ENCODE measurements around the gene STK38.

DNA sequence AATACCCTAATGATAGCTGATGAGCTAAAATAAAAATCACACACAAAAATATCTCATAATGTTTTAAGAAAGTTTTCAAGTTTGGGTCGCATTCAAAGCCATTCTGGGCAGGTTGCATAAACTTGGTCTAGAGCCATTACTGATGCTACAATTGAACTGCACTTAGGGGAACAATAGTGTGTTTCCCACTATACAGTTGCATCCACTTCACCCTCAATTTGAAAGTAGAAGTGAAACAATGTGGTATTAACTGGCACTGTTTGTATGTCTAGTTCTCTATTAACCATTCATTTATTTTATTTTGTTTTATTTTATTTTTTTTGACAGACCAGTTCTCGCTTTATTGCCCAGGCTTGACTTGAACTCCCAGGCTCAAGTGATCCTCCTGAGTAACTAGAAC is 23.0 kb upstream of the STK38 start:
- TF ChIP-seq, protein P1, sequence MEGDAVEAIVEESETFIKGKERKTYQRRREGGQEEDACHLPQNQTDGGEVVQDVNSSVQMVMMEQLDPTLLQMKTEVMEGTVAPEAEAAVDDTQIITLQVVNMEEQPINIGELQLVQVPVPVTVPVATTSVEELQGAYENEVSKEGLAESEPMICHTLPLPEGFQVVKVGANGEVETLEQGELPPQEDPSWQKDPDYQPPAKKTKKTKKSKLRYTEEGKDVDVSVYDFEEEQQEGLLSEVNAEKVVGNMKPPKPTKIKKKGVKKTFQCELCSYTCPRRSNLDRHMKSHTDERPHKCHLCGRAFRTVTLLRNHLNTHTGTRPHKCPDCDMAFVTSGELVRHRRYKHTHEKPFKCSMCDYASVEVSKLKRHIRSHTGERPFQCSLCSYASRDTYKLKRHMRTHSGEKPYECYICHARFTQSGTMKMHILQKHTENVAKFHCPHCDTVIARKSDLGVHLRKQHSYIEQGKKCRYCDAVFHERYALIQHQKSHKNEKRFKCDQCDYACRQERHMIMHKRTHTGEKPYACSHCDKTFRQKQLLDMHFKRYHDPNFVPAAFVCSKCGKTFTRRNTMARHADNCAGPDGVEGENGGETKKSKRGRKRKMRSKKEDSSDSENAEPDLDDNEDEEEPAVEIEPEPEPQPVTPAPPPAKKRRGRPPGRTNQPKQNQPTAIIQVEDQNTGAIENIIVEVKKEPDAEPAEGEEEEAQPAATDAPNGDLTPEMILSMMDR (IDR thresholded peaks at IDR 0.05): no peak
- no peak for TF ChIP-seq POLR2A (IDR thresholded peaks at IDR 0.05)
